Karpas-422 (cell line): Measurements from ENCODE around the gene HIVEP3. TPM values are rescaled to one million over a fixed set of nuclear protein-coding genes. Genes with fewer than 3 reads are reported as not detected.

Experiments
- DNase-seq: peaks from one replicate; pipeline ENCODE4 v3.0.0-alpha.2; 2015
- H2AFZ ChIP-seq: fragments of 200-600 bp; sonication (generic); 2 replicates; pipeline ENCODE4 v1.6.1; 2014; ENCODE audit warnings: antibody characterized with exemption, low read length, mixed read lengths
- H3K27ac ChIP-seq: fragments of 200-600 bp; sonication (generic); 2 replicates; pipeline ENCODE4 v1.5.1; 2014; ENCODE audit warnings: mild to moderate bottlenecking, low read length, moderate library complexity
- H3K27me3 ChIP-seq: fragments of 200-600 bp; sonication (generic); 2 replicates; pipeline ENCODE4 v1.6.1; 2014; ENCODE audit warnings: low read length, mixed read lengths
- H3K36me3 ChIP-seq: fragments of 200-600 bp; sonication (generic); 2 replicates; pipeline ENCODE4 v1.6.1; 2014; ENCODE audit warnings: low read length, mixed read lengths; ENCODE audit not compliant: insufficient read depth
- H3K4me1 ChIP-seq: fragments of 200-600 bp; sonication (generic); 2 replicates; pipeline ENCODE4 v1.6.1; 2014; ENCODE audit warnings: mild to moderate bottlenecking, low read length, mixed read lengths
- H3K4me2 ChIP-seq: fragments of 200-600 bp; sonication (generic); 2 replicates; pipeline ENCODE4 v1.6.1; 2014; ENCODE audit warnings: low read length, low read depth, mild to moderate bottlenecking; ENCODE audit not compliant: poor library complexity, severe bottlenecking
- H3K4me3 ChIP-seq: fragments of 200-600 bp; sonication (generic); 2 replicates; pipeline ENCODE4 v1.5.1; 2014; ENCODE audit warnings: mild to moderate bottlenecking, antibody characterized with exemption, low read length, mixed read lengths
- H3K79me2 ChIP-seq: fragments of 200-600 bp; sonication (generic); 2 replicates; pipeline ENCODE4 v1.6.1; 2014; ENCODE audit warnings: mild to moderate bottlenecking, low read length, mixed read lengths
- H3K9ac ChIP-seq: fragments of 200-600 bp; sonication (generic); 2 replicates; pipeline ENCODE4 v1.6.0; 2014; ENCODE audit warnings: low read length
- H3K9me2 ChIP-seq: fragments of 200-600 bp; sonication (generic), shearing (Covaris generic); replicated peaks from 2 replicates; pipeline ENCODE4 v1.6.0; 2014; ENCODE audit warnings: mild to moderate bottlenecking, low read length, moderate library complexity; ENCODE audit not compliant: insufficient read depth
- H3K9me3 ChIP-seq: fragments of 300-700, 200-600 bp; sonication (generic); 2 replicates; pipeline ENCODE4 v1.6.1; 2014; ENCODE audit warnings: low read length, mixed read lengths
- H4K20me1 ChIP-seq: fragments of 200-600 bp; sonication (generic); 2 replicates; pipeline ENCODE4 v1.6.1; 2014; ENCODE audit warnings: mild to moderate bottlenecking, antibody characterized with exemption, low read length, low read depth; ENCODE audit not compliant: insufficient read depth
- total RNA-seq: library from RNA; depleted of rRNA; stranded (reverse); fragments of >200 nt; shearing (Covaris generic); gene quantifications from 2 replicates; pipeline ENCODE4 v1.2.3, GENCODE V29; 2014; ENCODE audit warnings: low replicate concordance

The HIVEP3 gene
- total RNA-seq, 1 experiment from 2014 or later: 1.3 TPM

DNA sequence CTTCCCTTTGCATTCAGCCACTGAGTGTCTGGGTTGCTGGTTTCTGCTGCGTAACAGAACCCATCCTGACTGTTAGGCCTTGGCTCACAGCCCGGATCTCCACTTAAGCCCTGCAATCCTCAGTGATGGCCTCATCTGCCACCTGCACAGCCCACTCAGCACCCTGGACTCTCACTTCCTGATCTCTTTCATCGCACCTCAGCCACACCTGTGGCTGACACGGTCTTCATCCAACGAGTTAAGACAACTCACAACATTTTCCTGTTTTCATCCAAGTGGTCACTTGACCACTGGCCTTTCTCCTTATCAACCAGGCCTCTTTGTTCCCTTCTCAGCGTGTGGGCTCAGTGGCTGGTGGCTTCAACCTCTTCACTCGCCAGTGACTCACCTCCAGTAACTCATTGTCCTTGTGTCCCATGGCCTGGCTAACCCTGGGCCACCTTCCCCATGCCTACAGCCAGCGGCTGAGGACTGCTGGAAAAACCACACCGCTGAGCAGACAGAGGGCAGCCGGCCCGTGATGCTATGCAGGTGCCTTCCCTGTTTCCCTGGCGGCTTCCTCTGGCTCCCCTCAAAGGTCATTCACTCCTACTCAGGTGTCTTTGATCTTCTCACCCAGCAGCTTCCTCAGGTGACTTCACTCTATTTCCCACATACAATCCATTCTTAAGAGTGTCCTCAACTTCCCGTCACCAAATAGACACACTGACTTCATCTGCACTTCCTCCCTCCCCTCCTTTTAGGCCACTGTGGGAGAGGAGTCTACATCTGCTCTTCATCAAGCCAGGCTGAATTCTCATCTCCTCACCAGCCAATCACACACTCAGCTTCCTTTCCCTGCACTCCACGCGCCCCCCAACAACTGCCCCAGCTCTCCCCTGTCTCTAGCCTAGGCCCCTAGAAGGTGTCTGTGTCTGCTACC is 414.3 kb downstream of the HIVEP3 start:
- no peak for DNase-seq
- Histone ChIP-seq H3K4me2 (no peak overlapping the region), H3K27ac (no peak overlapping the region), H3K36me3 (no peaks in the 10 kb centered on the region), H3K9ac (no peak overlapping the region), H3K79me2 (no peaks in the 10 kb centered on the region), H3K9me2 (no peaks in the 10 kb centered on the region), H3K4me1 (no peaks in the 10 kb centered on the region), H4K20me1 (no peaks in the 10 kb centered on the region), H2AFZ (no peak overlapping the region), H3K9me3 (no peaks in the 10 kb centered on the region), H3K4me3 (no peak overlapping the region), H3K27me3 (no peaks in the 10 kb centered on the region)

DNA sequence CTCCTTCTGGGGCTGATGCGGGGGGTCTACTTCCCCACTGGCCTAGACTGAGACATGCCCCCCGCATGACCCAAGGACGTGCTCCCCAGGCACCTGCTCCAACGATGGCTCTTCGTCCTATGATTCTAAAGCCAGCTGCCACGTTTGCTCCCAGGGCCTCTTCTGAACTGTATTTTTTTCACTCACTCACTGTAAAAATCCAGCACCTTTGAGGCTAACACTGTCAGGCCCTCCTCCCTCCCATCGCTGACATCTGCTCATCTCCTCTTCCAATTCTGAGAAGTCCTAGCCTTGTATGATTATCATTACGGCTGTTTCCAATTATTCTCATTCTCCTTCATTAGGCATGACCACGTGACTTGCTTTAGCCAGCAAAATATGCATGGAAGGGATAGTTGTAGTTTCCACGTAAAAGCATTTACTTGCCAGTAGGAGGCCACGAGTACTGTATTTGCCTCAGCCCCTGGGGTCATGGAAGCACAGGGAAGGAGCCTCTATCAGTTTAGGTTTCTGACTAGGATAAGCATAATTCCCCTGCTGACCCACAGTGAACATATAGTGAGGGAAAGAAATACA is 415.1 kb downstream of the HIVEP3 start:
- no peaks in the 10 kb centered on the region for H4K20me1 ChIP-seq
- no peaks in the 10 kb centered on the region for H3K36me3 ChIP-seq
- no peak overlapping the region for H3K4me2 ChIP-seq
- DNase-seq: no peak
- no peak overlapping the region for H3K27ac ChIP-seq
- H3K9me2 ChIP-seq: no peaks in the 10 kb centered on the region
- no peaks in the 10 kb centered on the region for H3K9me3 ChIP-seq
- H2AFZ ChIP-seq: no peak overlapping the region
- no peak overlapping the region for H3K4me3 ChIP-seq
- H3K79me2 ChIP-seq: no peaks in the 10 kb centered on the region
- H3K27me3 ChIP-seq: no peaks in the 10 kb centered on the region
- no peak overlapping the region for H3K9ac ChIP-seq
- H3K4me1 ChIP-seq: no peaks in the 10 kb centered on the region; the same call in 1 of the 2 replicates

DNA sequence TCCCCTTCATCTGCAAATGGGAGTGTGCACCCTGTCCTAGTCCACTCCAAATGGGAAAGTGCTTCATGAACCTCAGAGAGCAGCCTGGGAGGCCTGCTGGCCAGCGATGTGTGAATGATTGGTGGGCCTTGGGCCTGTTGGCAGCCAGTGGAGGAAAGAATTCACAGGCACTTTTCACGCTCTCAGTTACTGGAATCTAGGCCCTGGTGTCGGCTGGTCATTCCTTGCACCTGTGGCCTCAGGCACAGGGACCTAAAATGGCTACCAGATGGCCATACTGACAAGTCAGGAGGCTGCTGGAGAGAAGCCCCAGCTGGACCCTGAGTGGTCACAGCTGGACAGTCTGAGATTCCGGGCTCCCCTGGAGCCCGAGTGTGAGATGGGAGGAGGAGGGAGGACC is 415.8 kb downstream of the HIVEP3 start:
- Histone ChIP-seq H3K4me3 (no peak overlapping the region), H2AFZ (no peak overlapping the region), H3K36me3 (no peaks in the 10 kb centered on the region), H4K20me1 (no peaks in the 10 kb centered on the region), H3K9me3 (no peaks in the 10 kb centered on the region), H3K9ac (no peak overlapping the region), H3K4me1 (peaks cover 3% of the 10 kb centered on the region), H3K9me2 (no peaks in the 10 kb centered on the region), H3K79me2 (no peaks in the 10 kb centered on the region), H3K4me2 (no peak overlapping the region), H3K27me3 (no peaks in the 10 kb centered on the region), H3K27ac (no peak overlapping the region)
- no peak for DNase-seq

DNA sequence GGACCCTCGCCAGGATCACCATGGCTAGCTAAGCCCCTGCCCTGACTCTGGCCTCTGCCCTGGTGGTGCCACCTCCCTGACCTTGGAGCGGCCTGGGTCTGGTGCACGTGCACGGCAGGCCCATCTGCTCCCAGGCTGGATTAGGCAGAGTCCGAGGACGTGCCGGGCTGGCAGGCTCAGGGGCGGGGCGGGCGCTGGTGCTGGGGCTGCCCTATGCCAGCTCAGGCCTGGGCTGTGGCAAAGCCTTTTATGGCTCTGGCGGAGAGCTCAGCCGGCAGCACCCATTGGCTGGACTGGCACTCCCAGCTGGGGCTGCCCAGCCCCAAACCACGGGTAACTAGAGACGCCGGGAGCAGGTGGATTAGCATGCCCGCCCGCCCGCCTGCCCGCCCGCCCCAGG is 417.1 kb downstream of the HIVEP3 start:
- Histone ChIP-seq H3K27me3 (no peaks in the 10 kb centered on the region), H3K4me1 (peaks cover 3% of the 10 kb centered on the region), H4K20me1 (no peaks in the 10 kb centered on the region), H3K9ac (no peak overlapping the region), H2AFZ (no peak overlapping the region), H3K9me2 (no peaks in the 10 kb centered on the region), H3K36me3 (no peaks in the 10 kb centered on the region), H3K79me2 (no peaks in the 10 kb centered on the region), H3K4me2 (no peak overlapping the region), H3K27ac (no peak overlapping the region), H3K4me3 (no peak overlapping the region), H3K9me3 (no peaks in the 10 kb centered on the region)
- DNase-seq: no peak

DNA sequence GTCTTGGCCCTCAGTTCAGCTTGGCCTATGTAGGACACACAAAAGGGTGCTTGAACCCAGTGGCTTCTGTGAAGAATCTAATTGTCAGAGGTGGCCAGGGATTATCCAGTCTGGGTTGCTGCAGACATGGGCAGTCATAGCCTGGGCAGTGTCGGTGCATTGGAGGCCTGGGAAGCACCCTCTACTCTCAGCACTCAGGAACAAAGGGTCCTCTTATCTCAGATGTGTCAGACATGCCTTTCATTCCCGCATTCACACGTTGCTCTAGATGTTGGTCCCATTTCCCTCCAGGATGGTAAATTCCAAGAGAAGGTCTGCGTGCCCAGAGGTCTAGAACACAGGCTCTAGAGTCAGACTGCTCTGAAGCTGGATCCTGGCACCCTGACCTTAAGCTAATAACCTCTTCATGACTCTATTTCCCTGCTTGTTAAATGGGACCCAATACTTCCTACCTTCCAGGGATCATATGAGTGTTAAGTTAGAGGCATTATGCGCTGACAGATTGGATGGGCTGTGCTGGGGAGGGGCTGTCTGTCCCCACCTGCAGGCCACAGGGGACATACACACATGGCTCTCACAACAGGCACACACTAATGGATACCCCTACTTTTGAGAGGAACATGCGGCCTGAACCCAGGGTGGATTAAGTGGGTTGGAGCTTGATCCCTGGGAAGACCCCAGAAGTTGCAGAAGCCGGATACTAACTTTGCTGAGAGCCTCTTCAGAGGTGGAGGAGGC is 417.8 kb downstream of the HIVEP3 start:
- H3K9ac ChIP-seq: no peak overlapping the region
- H3K27me3 ChIP-seq: no peaks in the 10 kb centered on the region
- H3K79me2 ChIP-seq: no peaks in the 10 kb centered on the region
- no peaks in the 10 kb centered on the region for H3K9me3 ChIP-seq
- no peaks in the 10 kb centered on the region for H4K20me1 ChIP-seq
- H3K36me3 ChIP-seq: no peaks in the 10 kb centered on the region
- no peak overlapping the region for H3K4me2 ChIP-seq
- H3K4me3 ChIP-seq: no peak overlapping the region
- no peak overlapping the region for H3K27ac ChIP-seq
- no peak overlapping the region for H2AFZ ChIP-seq
- peaks cover 3% of the 10 kb centered on the region for H3K4me1 ChIP-seq
- no peaks in the 10 kb centered on the region for H3K9me2 ChIP-seq
- DNase-seq: no peak

DNA sequence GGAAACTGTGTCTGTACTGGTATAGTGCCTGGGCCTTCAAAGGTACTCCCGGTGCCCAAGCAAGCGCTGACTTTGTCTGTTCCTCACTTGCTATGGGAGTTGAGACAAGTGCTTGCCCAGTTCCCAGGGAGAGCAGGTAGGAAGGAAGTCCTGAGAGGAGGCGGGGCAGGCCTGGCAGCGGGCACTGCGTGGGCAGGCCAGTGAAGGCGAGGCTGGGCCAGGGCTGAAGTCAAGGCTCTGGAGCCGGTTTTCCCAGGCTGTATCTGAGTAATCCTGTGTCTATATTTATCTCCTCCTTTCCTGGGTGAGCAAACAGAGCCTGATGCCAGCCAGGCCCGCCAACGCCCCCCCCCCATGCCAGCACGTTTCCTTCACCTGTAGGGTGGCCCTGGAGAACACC is 418.3 kb downstream of the HIVEP3 start:
- Histone ChIP-seq H3K9ac (no peak overlapping the region), H3K4me2 (no peak overlapping the region), H3K4me3 (no peak overlapping the region), H3K9me2 (no peaks in the 10 kb centered on the region), H3K36me3 (no peaks in the 10 kb centered on the region), H3K4me1 (peaks cover 3% of the 10 kb centered on the region), H3K79me2 (no peaks in the 10 kb centered on the region), H3K9me3 (no peaks in the 10 kb centered on the region), H4K20me1 (no peaks in the 10 kb centered on the region), H3K27ac (no peak overlapping the region), H3K27me3 (no peaks in the 10 kb centered on the region), H2AFZ (no peak overlapping the region)
- DNase-seq: no peak

DNA sequence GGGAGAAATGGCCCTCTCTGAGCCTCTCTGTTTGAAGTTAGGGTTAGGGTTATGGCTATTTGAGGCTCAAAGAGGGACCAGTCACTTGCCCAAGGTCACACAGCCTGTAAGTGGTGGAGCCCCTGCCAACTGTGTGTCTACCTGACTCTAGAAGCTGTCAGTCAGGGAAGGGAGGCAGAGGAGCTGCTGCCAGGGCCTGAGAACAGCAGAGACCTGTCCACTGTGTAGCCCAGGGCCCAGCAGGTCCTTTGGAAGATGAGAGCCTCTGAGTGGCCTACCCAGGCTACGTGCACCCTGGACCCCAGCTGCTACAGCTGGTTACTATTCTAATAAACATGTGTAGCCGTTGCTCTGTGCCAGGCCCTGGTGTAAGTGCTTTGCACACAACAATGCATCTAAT is 419.1 kb downstream of the HIVEP3 start:
- Histone ChIP-seq H3K9ac (no peak overlapping the region), H2AFZ (no peak overlapping the region), H3K27me3 (no peaks in the 10 kb centered on the region), H3K9me3 (no peaks in the 10 kb centered on the region), H3K4me3 (no peak overlapping the region), H4K20me1 (no peaks in the 10 kb centered on the region), H3K4me2 (no peak overlapping the region), H3K9me2 (no peaks in the 10 kb centered on the region), H3K4me1 (peaks cover 3% of the 10 kb centered on the region), H3K79me2 (no peaks in the 10 kb centered on the region), H3K36me3 (no peaks in the 10 kb centered on the region), H3K27ac (no peak overlapping the region)
- no peak for DNase-seq

DNA sequence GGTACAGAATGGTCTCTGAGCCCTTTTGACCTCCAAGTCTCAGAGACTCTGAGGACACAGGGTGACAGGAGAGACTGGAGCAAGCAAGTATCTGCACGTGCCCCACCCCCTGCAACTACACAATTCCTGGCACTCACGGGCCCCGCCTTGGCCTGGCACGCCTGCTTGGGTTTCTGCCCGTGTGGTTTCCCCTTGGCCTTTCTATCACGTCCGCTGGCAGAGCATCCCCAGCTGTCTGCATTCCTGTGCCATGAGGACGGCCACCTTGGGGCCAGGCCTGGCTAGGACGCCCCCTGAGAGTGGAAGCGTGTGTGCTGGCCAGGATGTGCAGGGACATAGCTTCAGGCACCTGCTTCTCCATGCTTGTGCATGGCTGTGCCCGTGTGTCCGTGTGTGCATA is 419.9 kb downstream of the HIVEP3 start:
- Histone ChIP-seq H3K79me2 (no peaks in the 10 kb centered on the region), H2AFZ (no peak overlapping the region), H3K9ac (no peak overlapping the region), H3K27ac (no peak overlapping the region), H4K20me1 (no peaks in the 10 kb centered on the region), H3K9me2 (no peaks in the 10 kb centered on the region), H3K36me3 (no peaks in the 10 kb centered on the region), H3K27me3 (no peaks in the 10 kb centered on the region), H3K4me2 (no peak overlapping the region), H3K9me3 (no peaks in the 10 kb centered on the region), H3K4me3 (no peak overlapping the region), H3K4me1 (peaks cover 3% of the 10 kb centered on the region)
- no peak for DNase-seq
